Peyer's patch (tissue), 4 donors: Measurements from ENCODE around the gene KRIT1. TPM values are rescaled to one million over a fixed set of nuclear protein-coding genes. Genes with fewer than 3 reads are reported as not detected.

Source experiments
- DNase-seq, 3 donors: peaks; one replicate each; pipeline ENCODE4 v3.0.0-alpha.2; 2017 to 2019
- H3K27ac ChIP-seq, 4 donors: fragments of 200-600 bp; sonication (generic); one replicate each; pipeline ENCODE4 v1.5.1; 2016 to 2019
- H3K27me3 ChIP-seq, 2 donors: fragments of 200-600 bp; sonication (generic); one replicate each; pipeline ENCODE4 v1.5.1; 2019
- H3K36me3 ChIP-seq, 3 donors: fragments of 200-600 bp; sonication (generic); one replicate each; pipeline ENCODE4 v1.5.1; 2016 to 2019
- H3K4me1 ChIP-seq, 4 donors: fragments of 200-600 bp; sonication (generic); one replicate each; pipeline ENCODE4 v1.5.1; 2016 to 2019
- H3K4me3 ChIP-seq, 4 donors: fragments of 200-600 bp; sonication (generic); 1 replicate in 3 of 4; 2 replicates in 1 of 4; pipeline ENCODE4 v1.5.1; 2016 to 2019; ENCODE audit warnings: mild to moderate bottlenecking in 1 of 4
- H3K9me3 ChIP-seq, 4 donors: fragments of 200-600 bp; sonication (generic); one replicate each; pipeline ENCODE4 v1.5.1; 2016 to 2019; ENCODE audit warnings: mild to moderate bottlenecking in 1 of 4
- POLR2A ChIP-seq, 2 donors: fragments of 450-650 bp; IDR thresholded peaks; one replicate each; pipeline ENCODE4 v1.5.1; 2017; ENCODE audit warnings: antibody characterized with exemption in 2 of 2, mild to moderate bottlenecking in 2 of 2, moderate library complexity in 2 of 2
- total RNA-seq, 4 donors: library from RNA; depleted of rRNA; stranded (reverse); fragments of >200 nt; gene quantifications; one replicate each; pipeline ENCODE4 v1.1.0, GENCODE V29; 2016
- TF ChIP-seq, protein P1 (sequence below), 6 experiments: fragments of 450-650 bp in 4 of 6; fragments of 200-600 bp in 2 of 6; sonication (generic) in 1 of 6; IDR thresholded peaks; one replicate each; pipeline ENCODE4 v1.5.1; 2017 to 2019; ENCODE audit warnings: antibody characterized with exemption in 6 of 6, mild to moderate bottlenecking in 3 of 6, moderate library complexity in 1 of 6

The KRIT1 gene
- total RNA-seq, 4 donors from 2014 or later = 65.7 to 229 (median 133) TPM

GRCh38 chr7:92275327-92275726 lies 29.6 kb upstream of the KRIT1 start:
- H3K27ac ChIP-seq = no peak overlapping the region
- no peaks in the 10 kb centered on the region for H3K4me1 ChIP-seq
- no peak overlapping the region for H3K4me3 ChIP-seq
- TF ChIP-seq POLR2A (IDR thresholded peaks at IDR 0.05) = no peak
- TF ChIP-seq, protein P1, sequence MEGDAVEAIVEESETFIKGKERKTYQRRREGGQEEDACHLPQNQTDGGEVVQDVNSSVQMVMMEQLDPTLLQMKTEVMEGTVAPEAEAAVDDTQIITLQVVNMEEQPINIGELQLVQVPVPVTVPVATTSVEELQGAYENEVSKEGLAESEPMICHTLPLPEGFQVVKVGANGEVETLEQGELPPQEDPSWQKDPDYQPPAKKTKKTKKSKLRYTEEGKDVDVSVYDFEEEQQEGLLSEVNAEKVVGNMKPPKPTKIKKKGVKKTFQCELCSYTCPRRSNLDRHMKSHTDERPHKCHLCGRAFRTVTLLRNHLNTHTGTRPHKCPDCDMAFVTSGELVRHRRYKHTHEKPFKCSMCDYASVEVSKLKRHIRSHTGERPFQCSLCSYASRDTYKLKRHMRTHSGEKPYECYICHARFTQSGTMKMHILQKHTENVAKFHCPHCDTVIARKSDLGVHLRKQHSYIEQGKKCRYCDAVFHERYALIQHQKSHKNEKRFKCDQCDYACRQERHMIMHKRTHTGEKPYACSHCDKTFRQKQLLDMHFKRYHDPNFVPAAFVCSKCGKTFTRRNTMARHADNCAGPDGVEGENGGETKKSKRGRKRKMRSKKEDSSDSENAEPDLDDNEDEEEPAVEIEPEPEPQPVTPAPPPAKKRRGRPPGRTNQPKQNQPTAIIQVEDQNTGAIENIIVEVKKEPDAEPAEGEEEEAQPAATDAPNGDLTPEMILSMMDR (IDR thresholded peaks at IDR 0.05) = no peak
- H3K9me3 ChIP-seq = no peaks in the 10 kb centered on the region
- DNase-seq = no peak
- H3K27me3 ChIP-seq = no peaks in the 10 kb centered on the region
- no peaks in the 10 kb centered on the region for H3K36me3 ChIP-seq

DNA sequence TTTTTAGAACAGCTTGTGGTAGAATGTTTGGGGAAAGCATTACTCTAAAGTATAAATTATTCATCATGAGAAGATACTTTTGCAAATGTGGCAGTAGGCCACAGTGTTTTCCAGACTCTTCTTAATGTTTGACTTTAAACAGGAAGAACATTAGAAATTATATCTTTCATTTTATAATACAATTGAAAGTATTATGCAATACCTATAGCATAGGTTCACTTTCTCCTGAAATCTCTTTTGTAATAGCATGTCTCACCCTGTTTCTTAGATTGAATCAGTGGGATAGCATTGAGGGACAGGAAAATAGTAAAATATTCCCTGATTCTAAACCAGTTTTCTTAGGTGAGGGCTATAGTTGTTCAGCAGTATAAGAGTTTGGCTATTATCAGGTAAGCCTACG lies 23.2 kb upstream of the KRIT1 start:
- Histone ChIP-seq H3K36me3 (no peaks in the 10 kb centered on the region), H3K27me3 (no peaks in the 10 kb centered on the region), H3K9me3 (no peaks in the 10 kb centered on the region), H3K4me1 (no peaks in the 10 kb centered on the region), H3K4me3 (no peak overlapping the region), H3K27ac (no peak overlapping the region)
- TF ChIP-seq, protein P1 (IDR thresholded peaks at IDR 0.05) = no peak
- no peak for TF ChIP-seq POLR2A (IDR thresholded peaks at IDR 0.05)
- DNase-seq = no peak

- no peak overlapping the region for H3K4me3 ChIP-seq
- TF ChIP-seq POLR2A (IDR thresholded peaks at IDR 0.05) = no peak
- TF ChIP-seq, protein P1 (IDR thresholded peaks at IDR 0.05) = no peak
- no peaks in the 10 kb centered on the region for H3K27me3 ChIP-seq
- H3K9me3 ChIP-seq = no peaks in the 10 kb centered on the region
- H3K4me1 ChIP-seq = no peaks in the 10 kb centered on the region
- no peak overlapping the region for H3K27ac ChIP-seq
- H3K36me3 ChIP-seq = no peaks in the 10 kb centered on the region
- DNase-seq = no peak
These were observed 20.9 kb upstream of the KRIT1 start for GRCh38 chr7:92266415-92267241.

GRCh38 chr7:92260248-92260781 lies 14.6 kb upstream of the KRIT1 start:
- no peak for DNase-seq
- Histone ChIP-seq H3K36me3 (no peaks in the 10 kb centered on the region), H3K4me3 (no peak overlapping the region), H3K9me3 (no peaks in the 10 kb centered on the region), H3K4me1 (no peaks in the 10 kb centered on the region), H3K27ac (no peak overlapping the region), H3K27me3 (no peaks in the 10 kb centered on the region)
- TF ChIP-seq POLR2A (IDR thresholded peaks at IDR 0.05) = no peak
- TF ChIP-seq, protein P1 (IDR thresholded peaks at IDR 0.05) = no peak

GRCh38 chr7:92259610-92260247 lies 14.0 kb upstream of the KRIT1 start:
- Histone ChIP-seq H3K27me3 (no peaks in the 10 kb centered on the region), H3K27ac (no peak overlapping the region), H3K4me3 (no peak overlapping the region), H3K4me1 (no peaks in the 10 kb centered on the region), H3K9me3 (no peaks in the 10 kb centered on the region), H3K36me3 (no peaks in the 10 kb centered on the region)
- no peak for TF ChIP-seq POLR2A (IDR thresholded peaks at IDR 0.05)
- TF ChIP-seq, protein P1 (IDR thresholded peaks at IDR 0.05) = no peak
- no peak for DNase-seq
